Liver (tissue), 9 donors: ENCODE results near the gene NT5C1A. TPM values are rescaled to one million over a fixed set of nuclear protein-coding genes. Genes with fewer than 3 reads are reported as not detected.

ENCODE experiments used
- DNase-seq: peaks from one replicate; pipeline ENCODE4 v3.0.0-alpha.2; 2017; ENCODE audit warnings: low spot score
- H3K27ac ChIP-seq, 2 donors: one replicate each; pipeline ENCODE4 v1.7.0; 2013; ENCODE audit warnings: inconsistent platforms in 2 of 2, low read length in 2 of 2, control low read depth in 1 of 2, low read depth in 1 of 2, mild to moderate bottlenecking in 1 of 2
- H3K27me3 ChIP-seq, 4 donors: one replicate each; pipeline versions ENCODE4 v1.6.1 to v1.7.0; 2013; ENCODE audit warnings: low read length in 3 of 4, inconsistent platforms in 1 of 4, mild to moderate bottlenecking in 1 of 4, moderate library complexity in 1 of 4; ENCODE audit not compliant: control insufficient read depth in 4 of 4, insufficient read depth in 4 of 4
- H3K36me3 ChIP-seq, 4 donors: one replicate each; pipeline versions ENCODE4 v1.6.1 to v1.7.0; 2013; ENCODE audit warnings: low read length in 3 of 4, mild to moderate bottlenecking in 3 of 4, low read depth in 1 of 4, moderate library complexity in 1 of 4; ENCODE audit not compliant: control insufficient read depth in 4 of 4, insufficient read depth in 3 of 4
- H3K4me1 ChIP-seq, 4 donors: one replicate each; pipeline versions ENCODE4 v1.6.1 to v1.7.0; 2013; ENCODE audit warnings: low read length in 3 of 4, mild to moderate bottlenecking in 3 of 4, moderate library complexity in 1 of 4; ENCODE audit not compliant: control insufficient read depth in 4 of 4, insufficient read depth in 4 of 4
- H3K4me3 ChIP-seq, 3 donors: one replicate each; pipeline versions ENCODE4 v1.6.1 to v1.7.0; 2013; ENCODE audit warnings: low read length in 3 of 3, control low read depth in 1 of 3, low read depth in 1 of 3, mild to moderate bottlenecking in 1 of 3
- H3K9ac ChIP-seq, 2 donors: one replicate each; pipeline ENCODE4 v1.7.0; 2013; ENCODE audit warnings: low read length in 2 of 2, mild to moderate bottlenecking in 2 of 2, moderate library complexity in 2 of 2, control low read depth in 1 of 2, low read depth in 1 of 2
- H3K9me3 ChIP-seq, 4 donors: one replicate each; pipeline versions ENCODE4 v1.6.1 to v1.7.0; 2013; ENCODE audit warnings: low read length in 3 of 4; ENCODE audit not compliant: control insufficient read depth in 4 of 4
- ATF3 ChIP-seq: IDR thresholded peaks from 2 replicates; pipeline ENCODE4 v1.6.1; 2016; ENCODE audit warnings: antibody characterized with exemption
- EGR1 ChIP-seq, 2 donors: IDR thresholded peaks; 2 replicates each; pipeline ENCODE4 v1.6.1; 2016 to 2018; ENCODE audit warnings: antibody characterized with exemption in 2 of 2, low read depth in 2 of 2
- FOXA1 ChIP-seq: IDR thresholded peaks from 2 replicates; pipeline ENCODE4 v1.6.1; 2016; ENCODE audit warnings: antibody characterized with exemption
- FOXA2 ChIP-seq: IDR thresholded peaks from 2 replicates; pipeline ENCODE4 v1.6.1; 2016; ENCODE audit warnings: antibody characterized with exemption
- GABPA ChIP-seq, 2 donors: IDR thresholded peaks in 1 of 2; conservative IDR thresholded peaks in 1 of 2; 2 replicates each; pipeline ENCODE4 v1.6.1; 2016; ENCODE audit warnings: antibody characterized with exemption in 2 of 2, mild to moderate bottlenecking in 1 of 2, moderate library complexity in 1 of 2
- HNF4A ChIP-seq, 2 donors: conservative IDR thresholded peaks; 2 replicates each; pipeline ENCODE4 v1.6.1; 2016; ENCODE audit warnings: antibody characterized with exemption in 2 of 2, mild to moderate bottlenecking in 2 of 2
- HNF4G ChIP-seq: IDR thresholded peaks from 2 replicates; pipeline ENCODE4 v1.6.1; 2016; ENCODE audit warnings: antibody characterized with exemption
- NR2F2 ChIP-seq: IDR thresholded peaks from 2 replicates; pipeline ENCODE4 v1.6.1; 2016; ENCODE audit warnings: antibody characterized with exemption
- RAD21 ChIP-seq, 2 donors: IDR thresholded peaks; 2 replicates each; pipeline ENCODE4 v1.6.1; 2016; ENCODE audit warnings: antibody characterized with exemption in 2 of 2, mild to moderate bottlenecking in 2 of 2
- REST ChIP-seq: IDR thresholded peaks from 2 replicates; pipeline ENCODE4 v1.6.1; 2016; ENCODE audit warnings: antibody characterized with exemption, mild to moderate bottlenecking
- RXRA ChIP-seq, 2 donors: IDR thresholded peaks; 2 replicates each; pipeline ENCODE4 v1.6.1; 2017 to 2018; ENCODE audit warnings: antibody characterized with exemption in 2 of 2, mild to moderate bottlenecking in 1 of 2
- SP1 ChIP-seq: IDR thresholded peaks from 2 replicates; pipeline ENCODE4 v1.6.1; 2018; ENCODE audit warnings: antibody characterized with exemption, mild to moderate bottlenecking
- TAF1 ChIP-seq: conservative IDR thresholded peaks from 2 replicates; pipeline ENCODE4 v1.6.1; 2016; ENCODE audit warnings: antibody characterized with exemption, mild to moderate bottlenecking
- YY1 ChIP-seq: IDR thresholded peaks from 2 replicates; pipeline ENCODE4 v1.6.1; 2016; ENCODE audit warnings: antibody characterized with exemption, mild to moderate bottlenecking
- WGBS: extraction: QIAGEN DNeasy Blood & Tissue Kit; methylation state at CpG from one replicate; pipeline ENCODE4 v1.1.7; 2013; 5-methylcytosine and 5-hydroxymethylcytosine counted together
- polyA plus RNA-seq, 2 donors: library from polyadenylated mRNA; stranded (reverse) in 1 of 2; unstranded in 1 of 2; fragments of 200-250 nt in 1 of 2; fragments of >200 nt in 1 of 2; fragmentation: Nextera tagmentation in 1 of 2; extraction: Ambion mirVana in 1 of 2; gene quantifications; one replicate each; pipeline versions ENCODE4 v1.2.1 to v1.2.3, GENCODE V29; 2013 to 2015
- total RNA-seq, 2 donors: library from RNA; depleted of rRNA; stranded (reverse); fragments of >200 nt; gene quantifications; one replicate each; pipeline ENCODE4 v1.2.3, GENCODE V29; 2014
- TF ChIP-seq, protein P1 (sequence below): fragments of 150-350 bp; IDR thresholded peaks from 2 replicates; pipeline ENCODE4 v1.5.1; 2017; ENCODE audit warnings: improper control_type of control experiment, low read depth, low read length; ENCODE audit not compliant: missing input control
- TF ChIP-seq, protein P2 (sequence below): IDR thresholded peaks from 2 replicates; pipeline ENCODE4 v1.6.1; 2016; ENCODE audit warnings: antibody characterized with exemption
- TF ChIP-seq, protein P3 (sequence below): IDR thresholded peaks from 2 replicates; pipeline ENCODE4 v1.6.1; 2016; ENCODE audit warnings: antibody characterized with exemption
- donor health status: healthy.
- donor health status: healthy.
- donor health status: healthy.
- donor health status: healthy.
- donor health status: healthy.

The NT5C1A gene
- total and polyA plus RNA-seq, 4 donors, result 0.05 to 0.08 TPM; not detected in 2

DNA sequence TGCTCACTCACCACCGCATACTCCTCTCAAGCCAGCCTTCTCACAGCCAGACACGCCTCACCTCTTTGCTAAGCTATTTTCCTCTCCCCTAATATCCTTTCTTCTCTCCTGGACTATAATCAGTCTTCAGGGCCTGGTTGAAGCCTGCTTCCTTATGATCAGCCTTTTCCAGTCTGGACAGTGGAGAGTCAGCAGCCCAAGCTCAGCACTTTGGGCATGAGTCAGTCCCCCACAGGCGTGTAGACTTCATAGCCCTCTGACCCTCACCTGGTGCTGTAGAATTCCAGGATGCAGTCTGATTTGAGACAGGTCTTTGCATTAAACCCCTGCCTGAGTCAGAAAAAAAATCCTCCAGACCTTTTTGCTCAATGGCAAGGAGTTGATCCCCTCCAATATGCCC is 16.8 kb upstream of the NT5C1A start:
- DNase-seq, result no peak
- no peak for TF ChIP-seq EGR1 (IDR thresholded peaks at IDR 0.05; ENCODE audit: low read depth in 2 of 2)
- no peak for TF ChIP-seq HNF4G
- no peak for TF ChIP-seq REST
- no peak for TF ChIP-seq GABPA (IDR thresholded peaks at IDR 0.05 in 1 of 2, conservative IDR thresholded peaks at IDR 0.05 in 1 of 2)
- TF ChIP-seq, protein P1, sequence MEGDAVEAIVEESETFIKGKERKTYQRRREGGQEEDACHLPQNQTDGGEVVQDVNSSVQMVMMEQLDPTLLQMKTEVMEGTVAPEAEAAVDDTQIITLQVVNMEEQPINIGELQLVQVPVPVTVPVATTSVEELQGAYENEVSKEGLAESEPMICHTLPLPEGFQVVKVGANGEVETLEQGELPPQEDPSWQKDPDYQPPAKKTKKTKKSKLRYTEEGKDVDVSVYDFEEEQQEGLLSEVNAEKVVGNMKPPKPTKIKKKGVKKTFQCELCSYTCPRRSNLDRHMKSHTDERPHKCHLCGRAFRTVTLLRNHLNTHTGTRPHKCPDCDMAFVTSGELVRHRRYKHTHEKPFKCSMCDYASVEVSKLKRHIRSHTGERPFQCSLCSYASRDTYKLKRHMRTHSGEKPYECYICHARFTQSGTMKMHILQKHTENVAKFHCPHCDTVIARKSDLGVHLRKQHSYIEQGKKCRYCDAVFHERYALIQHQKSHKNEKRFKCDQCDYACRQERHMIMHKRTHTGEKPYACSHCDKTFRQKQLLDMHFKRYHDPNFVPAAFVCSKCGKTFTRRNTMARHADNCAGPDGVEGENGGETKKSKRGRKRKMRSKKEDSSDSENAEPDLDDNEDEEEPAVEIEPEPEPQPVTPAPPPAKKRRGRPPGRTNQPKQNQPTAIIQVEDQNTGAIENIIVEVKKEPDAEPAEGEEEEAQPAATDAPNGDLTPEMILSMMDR, result no peak
- no peak for TF ChIP-seq RXRA (IDR thresholded peaks at IDR 0.05)
- TF ChIP-seq FOXA1, result no peak
- no peak for TF ChIP-seq NR2F2
- no peak for TF ChIP-seq YY1
- TF ChIP-seq, protein P2, sequence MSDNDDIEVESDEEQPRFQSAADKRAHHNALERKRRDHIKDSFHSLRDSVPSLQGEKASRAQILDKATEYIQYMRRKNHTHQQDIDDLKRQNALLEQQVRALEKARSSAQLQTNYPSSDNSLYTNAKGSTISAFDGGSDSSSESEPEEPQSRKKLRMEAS, result no peak
- TF ChIP-seq RAD21 (IDR thresholded peaks at IDR 0.05), result no peak
- TF ChIP-seq, protein P3, sequence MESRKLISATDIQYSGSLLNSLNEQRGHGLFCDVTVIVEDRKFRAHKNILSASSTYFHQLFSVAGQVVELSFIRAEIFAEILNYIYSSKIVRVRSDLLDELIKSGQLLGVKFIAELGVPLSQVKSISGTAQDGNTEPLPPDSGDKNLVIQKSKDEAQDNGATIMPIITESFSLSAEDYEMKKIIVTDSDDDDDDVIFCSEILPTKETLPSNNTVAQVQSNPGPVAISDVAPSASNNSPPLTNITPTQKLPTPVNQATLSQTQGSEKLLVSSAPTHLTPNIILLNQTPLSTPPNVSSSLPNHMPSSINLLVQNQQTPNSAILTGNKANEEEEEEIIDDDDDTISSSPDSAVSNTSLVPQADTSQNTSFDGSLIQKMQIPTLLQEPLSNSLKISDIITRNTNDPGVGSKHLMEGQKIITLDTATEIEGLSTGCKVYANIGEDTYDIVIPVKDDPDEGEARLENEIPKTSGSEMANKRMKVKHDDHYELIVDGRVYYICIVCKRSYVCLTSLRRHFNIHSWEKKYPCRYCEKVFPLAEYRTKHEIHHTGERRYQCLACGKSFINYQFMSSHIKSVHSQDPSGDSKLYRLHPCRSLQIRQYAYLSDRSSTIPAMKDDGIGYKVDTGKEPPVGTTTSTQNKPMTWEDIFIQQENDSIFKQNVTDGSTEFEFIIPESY, result no peak
- no peak for TF ChIP-seq ATF3
- no peak for TF ChIP-seq HNF4A (conservative IDR thresholded peaks at IDR 0.05)
- H3K9me3 ChIP-seq, result no peaks in the 10 kb centered on the region
- no peaks in the 10 kb centered on the region for H3K36me3 ChIP-seq
- no peak overlapping the region for H3K4me3 ChIP-seq
- WGBS, result 84% methylated on average over 3 of the region's 3 CpGs
- no peak overlapping the region for H3K27ac ChIP-seq
- H3K4me1 ChIP-seq, result peaks cover 0 to 14% (median 10%) of the 10 kb centered on the region in 4 donors
- no peak overlapping the region for H3K9ac ChIP-seq
- peaks cover 4 to 14% (median 5%) of the 10 kb centered on the region in 4 donors for H3K27me3 ChIP-seq

GRCh38 chr1:39687243-39687642 is 15.3 kb upstream of the NT5C1A start:
- H3K27ac ChIP-seq, result no peak overlapping the region
- WGBS, result 74% methylated on average over 2 of the region's 2 CpGs
- H3K4me1 ChIP-seq, result peaks cover 0 to 14% (median 8%) of the 10 kb centered on the region in 4 donors
- no peak overlapping the region for H3K4me3 ChIP-seq
- TF ChIP-seq RAD21 (IDR thresholded peaks at IDR 0.05), result no peak
- TF ChIP-seq FOXA2, result no peak
- TF ChIP-seq, protein P2, result no peak
- TF ChIP-seq HNF4A (conservative IDR thresholded peaks at IDR 0.05), result no peak
- TF ChIP-seq YY1, result no peak
- TF ChIP-seq TAF1, result no peak
- no peak for TF ChIP-seq FOXA1
- TF ChIP-seq, protein P3, result no peak
- TF ChIP-seq SP1, result no peak
- TF ChIP-seq REST, result no peak
- TF ChIP-seq ATF3, result no peak
- no peak for DNase-seq
- no peaks in the 10 kb centered on the region for H3K9me3 ChIP-seq
- no peaks in the 10 kb centered on the region for H3K36me3 ChIP-seq
- H3K27me3 ChIP-seq, result peaks cover 4 to 11% (median 5%) of the 10 kb centered on the region in 4 donors
- no peak overlapping the region for H3K9ac ChIP-seq
